HEK293 (cell line): Measurements from ENCODE around the gene SCRN3.

Source experiments
- CTCF ChIA-PET: fragments of 350-600 bp; formaldehyde crosslinking; extraction: SDS; loops from one replicate; lab custom pipeline; 2021; ENCODE audit warnings: antibody characterized with exemption; lab: Yijun Ruan, JAX
- POLR2A ChIA-PET: fragments of 300-600 bp; formaldehyde crosslinking; extraction: SDS; loops from one replicate; lab custom pipeline; 2020; ENCODE audit warnings: antibody characterized with exemption, inconsistent platforms; lab: Yijun Ruan, JAX
- H3K27ac ChIP-seq: fragments of 200-500 bp; sonication (Bioruptor generic); 2 replicates; pipeline ENCODE4 v1.5.1; 2014; ENCODE audit warnings: low read depth, low read length, control low read depth, inconsistent platforms; ENCODE audit errors: extremely low read depth
- H3K36me3 ChIP-seq, 2 experiments: fragments of 200-500 bp in 1 of 2; sonication (Bioruptor generic) in 1 of 2; 1 replicate in 1 of 2; 2 replicates in 1 of 2; pipeline ENCODE4 v1.5.1; 2014 to 2017; ENCODE audit warnings: inconsistent platforms in 2 of 2, low read length in 2 of 2; ENCODE audit not compliant: control insufficient read depth in 2 of 2, insufficient read depth in 1 of 2
- H3K4me1 ChIP-seq: fragments of 200-500 bp; sonication (Bioruptor generic); 2 replicates; pipeline ENCODE4 v1.5.1; 2014; ENCODE audit warnings: mild to moderate bottlenecking, low read length, inconsistent platforms; ENCODE audit not compliant: control insufficient read depth, insufficient read depth
- H3K4me3 ChIP-seq: 2 replicates; pipeline ENCODE4 v1.5.1; 2011; ENCODE audit warnings: low read depth, mild to moderate bottlenecking, control low read depth, low read length, moderate library complexity
- H3K9me3 ChIP-seq: fragments of 200-500 bp; sonication (Bioruptor generic); 2 replicates; pipeline ENCODE4 v1.5.1; 2014; ENCODE audit warnings: low read depth, low read length, inconsistent platforms; ENCODE audit not compliant: control insufficient read depth, insufficient read depth
- BCL11A ChIP-seq: fragments of 450-650 bp; formaldehyde crosslinking; IDR thresholded peaks from 2 replicates; pipeline ENCODE4 v1.5.1; 2016; ENCODE audit warnings: low read depth, missing biosample characterization, missing genetic modification characterization
- CTCF ChIP-seq: fragments of 450-650 bp; formaldehyde crosslinking; IDR thresholded peaks from 2 replicates; pipeline ENCODE4 v1.5.1; 2016; ENCODE audit warnings: missing biosample characterization, missing genetic modification characterization
- HOXC10 ChIP-seq: sonication (generic); formaldehyde crosslinking; IDR thresholded peaks from 2 replicates; pipeline ENCODE4 v1.8.1; 2023; ENCODE audit warnings: mild to moderate bottlenecking, missing genetic modification reagents
- KLF1 ChIP-seq: fragments of 450-650 bp; formaldehyde crosslinking; IDR thresholded peaks from 2 replicates; pipeline ENCODE4 v1.5.1; 2016; ENCODE audit warnings: missing biosample characterization, missing genetic modification characterization
- KLF10 ChIP-seq: fragments of 450-650 bp; IDR thresholded peaks from 2 replicates; pipeline ENCODE4 v1.5.1; 2018; ENCODE audit warnings: missing biosample characterization, mild to moderate bottlenecking, missing genetic modification characterization
- MYNN ChIP-seq: fragments of 450-650 bp; formaldehyde crosslinking; IDR thresholded peaks from 2 replicates; pipeline ENCODE4 v1.5.1; 2016; ENCODE audit warnings: missing biosample characterization, missing genetic modification characterization, borderline replicate concordance
- ZBTB26 ChIP-seq: fragments of 450-650 bp; formaldehyde crosslinking; optimal IDR thresholded peaks from 2 replicates; pipeline ENCODE3; 2016; ENCODE audit warnings: missing biosample characterization, mild to moderate bottlenecking, missing genetic modification characterization
- ZNF112 ChIP-seq: fragments of 450-650 bp; formaldehyde crosslinking; IDR thresholded peaks from 2 replicates; pipeline ENCODE4 v1.5.0; 2017; ENCODE audit warnings: missing biosample characterization, missing genetic modification characterization
- ZNF175 ChIP-seq: fragments of 450-650 bp; formaldehyde crosslinking; IDR thresholded peaks from 2 replicates; pipeline ENCODE4 v1.5.1; 2016; ENCODE audit warnings: missing biosample characterization, missing genetic modification characterization
- ZNF18 ChIP-seq: fragments of 450-650 bp; formaldehyde crosslinking; IDR thresholded peaks from 2 replicates; pipeline ENCODE4 v1.5.1; 2016; ENCODE audit warnings: missing biosample characterization, missing genetic modification characterization
- ZNF274 ChIP-seq, 2 experiments: fragments of 200-500 bp in 1 of 2; fragments of 450-650 bp in 1 of 2; sonication (Bioruptor generic) in 1 of 2; formaldehyde crosslinking in 1 of 2; IDR thresholded peaks; 2 replicates each; pipeline versions ENCODE4 v1.5.1 to v1.6.1; 2014 to 2016; ENCODE audit warnings: borderline replicate concordance in 1 of 2, inconsistent platforms in 1 of 2, low read length in 1 of 2, missing biosample characterization in 1 of 2, missing genetic modification characterization in 1 of 2
- ZNF335 ChIP-seq: fragments of 450-650 bp; formaldehyde crosslinking; conservative IDR thresholded peaks from 2 replicates; pipeline ENCODE4 v1.5.1; 2016; ENCODE audit warnings: missing biosample characterization, missing genetic modification characterization
- ZNF426 ChIP-seq: fragments of 450-650 bp; formaldehyde crosslinking; IDR thresholded peaks from 2 replicates; pipeline ENCODE4 v1.5.1; 2017; ENCODE audit warnings: missing biosample characterization, missing genetic modification characterization, mild to moderate bottlenecking, inconsistent platforms, moderate library complexity
- ZNF518A ChIP-seq: fragments of 450-650 bp; formaldehyde crosslinking; conservative IDR thresholded peaks from 2 replicates; pipeline ENCODE4 v1.5.1; 2016; ENCODE audit warnings: low read depth, missing biosample characterization, missing genetic modification characterization
- ZNF560 ChIP-seq: fragments of 450-650 bp; formaldehyde crosslinking; IDR thresholded peaks from 2 replicates; pipeline ENCODE4 v1.5.1; 2017; ENCODE audit warnings: missing biosample characterization, missing genetic modification characterization, borderline replicate concordance
- ZNF580 ChIP-seq: fragments of 450-650 bp; formaldehyde crosslinking; IDR thresholded peaks from 2 replicates; pipeline ENCODE4 v1.5.1; 2016; ENCODE audit warnings: missing biosample characterization, missing genetic modification characterization
- ZNF600 ChIP-seq: fragments of 450-650 bp; formaldehyde crosslinking; IDR thresholded peaks from 2 replicates; pipeline ENCODE4 v1.5.1; 2016; ENCODE audit warnings: missing biosample characterization, missing genetic modification characterization
- ZNF677 ChIP-seq: fragments of 450-650 bp; IDR thresholded peaks from 2 replicates; pipeline ENCODE4 v1.5.0; 2018; ENCODE audit warnings: missing biosample characterization, mild to moderate bottlenecking, missing genetic modification characterization, moderate library complexity

Gene SCRN3

GRCh38 chr2:174444761-174445160, 49.2 kb downstream of the SCRN3 start:
- Histone ChIP-seq H3K4me1 (no peaks in the 10 kb centered on the region), H3K4me3 (no peak overlapping the region), H3K36me3 (no peaks in the 10 kb centered on the region; a peak in 1 of 3 replicates), H3K9me3 (no peaks in the 10 kb centered on the region), H3K27ac (no peak overlapping the region)
- CTCF ChIA-PET, result interaction anchor here (0.6 to 0.8 kb wide), 2 partner anchors 18 to 44 kb away, joined by 3 read pairs; no protein-coding TSS in a partner anchor
- POLR2A ChIA-PET, result no interaction called here
- TF ChIP-seq BCL11A (tag by site-specific recombination) (no peak), ZNF600 (tag by site-specific recombination) (no peak), ZNF677 (no peak), KLF1 (tag by site-specific recombination) (no peak), ZNF18 (tag by site-specific recombination) (no peak)

- no peak overlapping the region for H3K4me3 ChIP-seq
- H3K36me3 ChIP-seq, result no peaks in the 10 kb centered on the region; a peak in 1 of 3 replicates
- no peak overlapping the region for H3K27ac ChIP-seq
- POLR2A ChIA-PET, result no interaction called here
- CTCF ChIA-PET, result interaction anchor here (0.6 to 0.8 kb wide), 2 partner anchors 18 to 45 kb away, joined by 3 read pairs; no protein-coding TSS in a partner anchor
- no peaks in the 10 kb centered on the region for H3K4me1 ChIP-seq
- H3K9me3 ChIP-seq, result no peaks in the 10 kb centered on the region
- TF ChIP-seq ZNF560 (tag by site-specific recombination), result no peak
- TF ChIP-seq HOXC10 (CRISPR knock-in tag), result no peak
- TF ChIP-seq ZNF274 (IDR thresholded peaks at IDR 0.05; ENCODE audit: low read length), result no peak
- no peak for TF ChIP-seq ZNF274 (tag by site-specific recombination; IDR thresholded peaks at IDR 0.05; ENCODE audit: borderline replicate concordance)
- no peak for TF ChIP-seq ZNF335 (tag by site-specific recombination)
- TF ChIP-seq MYNN (tag by site-specific recombination), result no peak
- TF ChIP-seq ZNF112 (tag by site-specific recombination), result no peak
- no peak for TF ChIP-seq ZNF518A (tag by site-specific recombination)
- TF ChIP-seq ZBTB26 (tag by site-specific recombination), result no peak
- TF ChIP-seq KLF10, result no peak
- TF ChIP-seq ZNF175 (tag by site-specific recombination), result no peak
- TF ChIP-seq ZNF580 (tag by site-specific recombination), result no peak
- no peak for TF ChIP-seq CTCF (tag by site-specific recombination)
- TF ChIP-seq ZNF426 (tag by site-specific recombination), result no peak
- TF ChIP-seq, all 188 proteins: peak for 0
These were observed 49.7 kb downstream of the SCRN3 start for GRCh38 chr2:174445248-174445647.
